H1 (cell line): ENCODE data around the gene ACKR3. TPM values are rescaled to one million over a fixed set of nuclear protein-coding genes. Genes with fewer than 3 reads are reported as not detected.

Experiments
- E2F6 ChIP-seq: IDR thresholded peaks from 2 replicates; pipeline ENCODE4 v1.6.1; 2012; ENCODE audit warnings: inconsistent platforms
- RAD21 ChIP-seq, 2 experiments: IDR thresholded peaks in 1 of 2; conservative IDR thresholded peaks in 1 of 2; 2 replicates each; pipeline ENCODE4 v1.6.1; 2011; ENCODE audit warnings: low read depth in 2 of 2, low read length in 2 of 2, improper control_type of control experiment in 1 of 2, inconsistent platforms in 1 of 2, mild to moderate bottlenecking in 1 of 2, moderate library complexity in 1 of 2
- SP4 ChIP-seq: IDR thresholded peaks from 2 replicates; pipeline ENCODE4 v1.6.1; 2012; ENCODE audit warnings: low read length, inconsistent platforms
- polyA plus RNA-seq, 7 experiments: library from polyadenylated mRNA; depleted of rRNA in 3 of 7; stranded (reverse) in 5 of 7; unstranded in 2 of 7; fragments of >200 nt in 5 of 7; fragments of 200-250 nt in 2 of 7; gene quantifications; 1 replicate in 5 of 7; 2 replicates in 1 of 7; 4 replicates in 1 of 7; pipeline versions ENCODE4 v1.2.1 to v1.2.3, GENCODE V29; 2011 to 2013; ENCODE audit warnings: missing spikeins in 2 of 7, mixed read lengths in 2 of 7
- total RNA-seq: library from RNA; stranded (reverse); fragmentation: NEBNext Ultra II Directional; extraction: Animal tissue kit (Norgen Biotek cat#: 25700); gene quantifications from 2 replicates; pipeline ENCODE4 v1.2.1, GENCODE V29; 2021

Gene ACKR3
- total and polyA plus RNA-seq, 2 of the 8 experiments (the other 6 are each of a cell fraction or from before 2014, with no cell fraction given): 1.4 to 24.4 TPM

GRCh38 chr2:236607471-236608187, 38.0 kb downstream of the ACKR3 start (continued):
- no peak for TF ChIP-seq E2F6
- peak; percentile 27 to 41; a peak in 3 of 4 replicates for TF ChIP-seq RAD21 (IDR thresholded peaks at IDR 0.05 in 1 of 2, conservative IDR thresholded peaks at IDR 0.05 in 1 of 2; ENCODE audit: low read depth in 2 of 2, low read length in 2 of 2)
- TF ChIP-seq SP4: no peak
